Fibroblast of lung (primary cell): ENCODE measurements around the gene DNAJA4. TPM values are rescaled to one million over a fixed set of nuclear protein-coding genes. Genes with fewer than 3 reads are reported as not detected.

Experiments
- DNase-seq, 2 donors: peaks; one replicate each; pipeline versions ENCODE4 v3.0.0 to v3.0.0-alpha.2; 2010; ENCODE audit warnings: low read depth in 2 of 2
- H2AFZ ChIP-seq: 2 replicates; pipeline ENCODE4 v1.5.1; 2012; ENCODE audit warnings: low read length, control low read depth, inconsistent platforms
- H3K27ac ChIP-seq: 2 replicates; pipeline ENCODE4 v1.5.1; 2011; ENCODE audit warnings: low read length, control low read depth; ENCODE audit not compliant: insufficient read depth
- H3K27me3 ChIP-seq: 2 replicates; pipeline ENCODE4 v1.5.1; 2011; ENCODE audit warnings: mild to moderate bottlenecking, low read length; ENCODE audit not compliant: control insufficient read depth, insufficient read depth
- H3K36me3 ChIP-seq: 2 replicates; pipeline ENCODE4 v1.5.1; 2011; ENCODE audit warnings: low read length; ENCODE audit not compliant: control insufficient read depth, insufficient read depth
- H3K4me1 ChIP-seq: 2 replicates; pipeline ENCODE4 v1.5.1; 2011; ENCODE audit warnings: low read length; ENCODE audit not compliant: control insufficient read depth, insufficient read depth; ENCODE audit errors: extremely low read depth
- H3K4me2 ChIP-seq: 2 replicates; pipeline ENCODE4 v1.5.1; 2011; ENCODE audit warnings: low read length, control low read depth; ENCODE audit not compliant: insufficient read depth; ENCODE audit errors: extremely low read depth
- H3K4me3 ChIP-seq, 4 experiments: fragments of 200-600 bp in 1 of 4; sonication (generic) in 1 of 4; replicated peaks in 1 of 4; 2 replicates each; pipeline ENCODE4 v1.5.1; 2011 to 2016; ENCODE audit warnings: low read length in 4 of 4, low read depth in 3 of 4, mild to moderate bottlenecking in 3 of 4, control low read depth in 2 of 4, inconsistent platforms in 1 of 4, mixed read lengths in 1 of 4; ENCODE audit not compliant: insufficient read depth in 1 of 4; ENCODE audit errors: control extremely low read depth in 1 of 4
- H3K79me2 ChIP-seq: 2 replicates; pipeline ENCODE4 v1.5.1; 2012; ENCODE audit warnings: mild to moderate bottlenecking, low read length, inconsistent platforms; ENCODE audit not compliant: control insufficient read depth, insufficient read depth
- H3K9ac ChIP-seq: 2 replicates; pipeline ENCODE4 v1.5.1; 2011; ENCODE audit warnings: mild to moderate bottlenecking, low read length, control low read depth; ENCODE audit not compliant: insufficient read depth
- H3K9me3 ChIP-seq: 2 replicates; pipeline ENCODE4 v1.5.1; 2012; ENCODE audit warnings: low read depth, low read length; ENCODE audit not compliant: control insufficient read depth, insufficient read depth
- H4K20me1 ChIP-seq: 2 replicates; pipeline ENCODE4 v1.5.1; 2011; ENCODE audit warnings: low read length; ENCODE audit not compliant: control insufficient read depth, insufficient read depth; ENCODE audit errors: extremely low read depth
- EZH2 ChIP-seq: IDR thresholded peaks from 2 replicates; pipeline ENCODE4 v1.5.1; 2012; ENCODE audit warnings: low read length, control low read depth, mild to moderate bottlenecking; ENCODE audit errors: missing control alignments
- polyA plus RNA-seq, 2 donors: library from polyadenylated mRNA; depleted of rRNA in 1 of 2; stranded (reverse) in 1 of 2; unstranded in 1 of 2; fragments of >200 nt; gene quantifications; 2 replicates each; pipeline ENCODE4 v1.2.1, GENCODE V29; 2011 to 2012; ENCODE audit warnings: missing spikeins in 1 of 2
- total RNA-seq: library from RNA; depleted of rRNA; stranded (reverse); fragments of >200 nt; gene quantifications from 2 replicates; pipeline ENCODE4 v1.2.1, GENCODE V29; 2014
- TF ChIP-seq, protein P1 (sequence below), 2 donors: IDR thresholded peaks in 1 of 2; conservative IDR thresholded peaks in 1 of 2; 1 replicate in 1 of 2; 2 replicates in 1 of 2; pipeline ENCODE4 v1.5.1; 2011 to 2012; ENCODE audit warnings: low read length in 2 of 2, control low read depth in 1 of 2, inconsistent platforms in 1 of 2, low read depth in 1 of 2, mild to moderate bottlenecking in 1 of 2

DNAJA4 gene
- total and polyA plus RNA-seq, 2 donors (not counting 1 experiment from before 2014, with no cell fraction given): 2.3 to 7.9 TPM

DNA sequence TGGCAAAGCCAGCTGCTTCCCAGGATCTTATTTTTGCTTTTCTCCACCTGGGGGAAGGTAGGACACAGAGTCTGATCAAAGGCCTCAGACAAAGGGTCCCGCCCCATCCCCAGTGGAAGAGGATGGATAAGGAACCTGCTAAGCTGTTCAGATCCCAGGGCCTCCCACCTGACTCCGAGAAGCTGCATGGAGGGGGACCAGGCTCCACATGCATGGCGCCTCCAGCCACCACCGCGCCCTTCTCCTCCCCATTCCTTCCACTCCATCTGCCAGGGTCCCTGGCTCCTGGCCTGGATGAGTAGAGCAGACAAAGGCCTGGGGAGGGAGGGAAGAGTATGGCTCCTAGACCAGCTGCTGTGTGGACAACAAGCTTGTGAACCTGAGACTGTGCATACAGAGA lies 55.8 kb downstream of the DNAJA4 start:
- Histone ChIP-seq H3K79me2 (no peaks in the 10 kb centered on the region), H3K27me3 (peaks cover 3% of the 10 kb centered on the region), H2AFZ (no peak overlapping the region), H3K27ac (no peak overlapping the region), H3K4me1 (no peaks in the 10 kb centered on the region), H3K36me3 (no peaks in the 10 kb centered on the region), H3K9me3 (no peaks in the 10 kb centered on the region), H3K9ac (no peak overlapping the region), H3K4me2 (no peak overlapping the region), H4K20me1 (no peaks in the 10 kb centered on the region), H3K4me3 (no peak overlapping the region)
- DNase-seq: no peak
- TF ChIP-seq, protein P1, sequence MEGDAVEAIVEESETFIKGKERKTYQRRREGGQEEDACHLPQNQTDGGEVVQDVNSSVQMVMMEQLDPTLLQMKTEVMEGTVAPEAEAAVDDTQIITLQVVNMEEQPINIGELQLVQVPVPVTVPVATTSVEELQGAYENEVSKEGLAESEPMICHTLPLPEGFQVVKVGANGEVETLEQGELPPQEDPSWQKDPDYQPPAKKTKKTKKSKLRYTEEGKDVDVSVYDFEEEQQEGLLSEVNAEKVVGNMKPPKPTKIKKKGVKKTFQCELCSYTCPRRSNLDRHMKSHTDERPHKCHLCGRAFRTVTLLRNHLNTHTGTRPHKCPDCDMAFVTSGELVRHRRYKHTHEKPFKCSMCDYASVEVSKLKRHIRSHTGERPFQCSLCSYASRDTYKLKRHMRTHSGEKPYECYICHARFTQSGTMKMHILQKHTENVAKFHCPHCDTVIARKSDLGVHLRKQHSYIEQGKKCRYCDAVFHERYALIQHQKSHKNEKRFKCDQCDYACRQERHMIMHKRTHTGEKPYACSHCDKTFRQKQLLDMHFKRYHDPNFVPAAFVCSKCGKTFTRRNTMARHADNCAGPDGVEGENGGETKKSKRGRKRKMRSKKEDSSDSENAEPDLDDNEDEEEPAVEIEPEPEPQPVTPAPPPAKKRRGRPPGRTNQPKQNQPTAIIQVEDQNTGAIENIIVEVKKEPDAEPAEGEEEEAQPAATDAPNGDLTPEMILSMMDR (conservative IDR thresholded peaks at IDR 0.05 in 1 of 2, IDR thresholded peaks at IDR 0.05 in 1 of 2; ENCODE audit: low read depth in 1 of 2, low read length in 2 of 2): no peak
- TF ChIP-seq EZH2: no peak

DNA sequence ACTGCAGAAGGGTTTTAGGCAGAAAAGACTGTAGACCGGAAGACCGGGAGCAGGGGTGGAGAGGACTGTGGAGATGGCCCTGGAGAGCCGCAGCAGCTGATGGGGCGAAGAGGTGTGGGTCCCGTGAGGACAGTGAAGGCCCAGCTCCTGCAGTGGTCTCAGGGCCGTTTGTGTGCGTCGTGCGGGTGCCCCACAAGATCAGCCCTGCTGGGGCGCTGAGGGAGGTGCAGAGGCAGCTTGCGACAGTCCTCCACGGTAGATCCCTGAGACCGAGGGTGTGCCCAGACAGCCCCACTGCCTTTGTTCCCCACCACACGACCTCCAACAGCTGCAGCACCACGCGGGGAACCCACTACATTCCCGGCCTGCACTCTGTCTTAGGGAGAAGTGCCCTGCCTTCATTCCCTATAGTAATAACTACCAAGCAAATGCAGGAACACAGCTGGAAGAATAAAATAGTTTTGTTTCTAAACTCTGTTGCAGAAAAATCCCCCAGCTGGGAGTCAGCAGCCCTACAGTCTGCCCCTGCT lies 56.7 kb downstream of the DNAJA4 start:
- Histone ChIP-seq H3K4me1 (no peaks in the 10 kb centered on the region), H3K79me2 (no peaks in the 10 kb centered on the region), H3K27me3 (peaks cover 3% of the 10 kb centered on the region), H3K9ac (no peak overlapping the region), H3K27ac (no peak overlapping the region), H3K36me3 (no peaks in the 10 kb centered on the region), H3K4me3 (no peak overlapping the region), H3K4me2 (no peak overlapping the region), H3K9me3 (no peaks in the 10 kb centered on the region), H2AFZ (no peak overlapping the region), H4K20me1 (no peaks in the 10 kb centered on the region)
- DNase-seq: no peak
- TF ChIP-seq, protein P1 (conservative IDR thresholded peaks at IDR 0.05 in 1 of 2, IDR thresholded peaks at IDR 0.05 in 1 of 2; ENCODE audit: low read depth in 1 of 2, low read length in 2 of 2): no peak
- TF ChIP-seq EZH2: no peak

DNA sequence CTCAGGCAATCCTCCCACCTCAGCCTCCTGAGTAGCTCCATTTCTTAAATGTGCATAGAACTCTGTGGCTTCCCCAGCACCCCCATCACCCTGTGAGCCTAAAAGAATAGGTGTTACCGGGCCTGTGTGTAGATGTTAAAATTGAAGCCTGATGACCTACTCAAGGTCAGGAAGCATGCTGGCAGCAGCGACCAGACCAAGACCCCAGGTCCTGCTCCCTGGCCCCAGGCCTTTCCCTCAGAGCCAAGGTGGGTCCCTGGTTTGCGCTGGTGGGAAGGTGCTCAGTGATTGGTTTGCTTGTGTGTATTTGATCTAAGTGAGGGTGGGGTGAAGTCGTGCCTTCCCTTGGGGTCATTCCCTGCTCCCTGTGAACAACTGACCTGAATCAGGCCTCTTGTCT lies 57.4 kb downstream of the DNAJA4 start:
- Histone ChIP-seq H3K36me3 (no peaks in the 10 kb centered on the region), H3K9me3 (no peaks in the 10 kb centered on the region), H3K27ac (no peak overlapping the region), H3K4me2 (no peak overlapping the region), H3K4me3 (no peak overlapping the region), H3K4me1 (no peaks in the 10 kb centered on the region), H3K9ac (no peak overlapping the region), H3K79me2 (no peaks in the 10 kb centered on the region), H4K20me1 (no peaks in the 10 kb centered on the region), H2AFZ (no peak overlapping the region), H3K27me3 (peaks cover 3% of the 10 kb centered on the region)
- TF ChIP-seq, protein P1 (conservative IDR thresholded peaks at IDR 0.05 in 1 of 2, IDR thresholded peaks at IDR 0.05 in 1 of 2; ENCODE audit: low read depth in 1 of 2, low read length in 2 of 2): no peak
- TF ChIP-seq EZH2: no peak
- DNase-seq: no peak
